Smooth muscle cell (in vitro differentiated cells): Measurements from ENCODE around the gene E2F1. TPM values are rescaled to one million over a fixed set of nuclear protein-coding genes. Genes with fewer than 3 reads are reported as not detected.

ENCODE experiments used
- DNase-seq: peaks from one replicate; lab custom pipeline; 2025; ENCODE audit not compliant: unreplicated experiment; lab: John Stamatoyannopoulos, UW
- H2AFZ ChIP-seq: fragments of 200-600 bp; sonication (generic); 2 replicates; pipeline ENCODE4 v1.6.0; 2016; ENCODE audit warnings: antibody characterized with exemption, low read depth, mild to moderate bottlenecking
- H3F3A ChIP-seq: fragments of 200-600 bp; sonication (generic); 2 replicates; pipeline ENCODE4 v1.6.0; 2017; ENCODE audit warnings: antibody characterized with exemption, low read depth
- H3K27ac ChIP-seq: fragments of 200-600 bp; sonication (generic); 2 replicates; pipeline ENCODE4 v1.5.1; 2016; ENCODE audit warnings: low read depth, mild to moderate bottlenecking
- H3K27me3 ChIP-seq: fragments of 200-600 bp; sonication (generic); 2 replicates; pipeline ENCODE4 v1.6.1; 2016; ENCODE audit warnings: low read depth, mild to moderate bottlenecking
- H3K36me3 ChIP-seq: fragments of 200-600 bp; sonication (generic); 2 replicates; pipeline ENCODE4 v1.5.1; 2016; ENCODE audit warnings: low read depth
- H3K4me1 ChIP-seq: fragments of 200-600 bp; sonication (generic); 2 replicates; pipeline ENCODE4 v1.5.1; 2016; ENCODE audit warnings: low read depth
- H3K4me2 ChIP-seq: fragments of 200-600 bp; sonication (generic); 2 replicates; pipeline ENCODE4 v1.6.0; 2016; ENCODE audit warnings: mild to moderate bottlenecking
- H3K4me3 ChIP-seq: fragments of 200-600 bp; sonication (generic); 2 replicates; pipeline ENCODE4 v1.5.1; 2016; ENCODE audit warnings: mild to moderate bottlenecking
- H3K79me2 ChIP-seq: fragments of 200-600 bp; sonication (generic); 2 replicates; pipeline ENCODE4 v1.6.0; 2016; ENCODE audit warnings: low read depth, mild to moderate bottlenecking
- H3K9ac ChIP-seq: fragments of 200-600 bp; sonication (generic); 2 replicates; pipeline ENCODE4 v1.6.0; 2016; ENCODE audit warnings: low read depth
- H3K9me3 ChIP-seq: fragments of 200-600 bp; sonication (generic); replicated peaks from 2 replicates; pipeline ENCODE4 v1.5.1; 2016; ENCODE audit warnings: low read depth
- H4K20me1 ChIP-seq: fragments of 200-600 bp; sonication (generic); 2 replicates; pipeline ENCODE4 v1.6.0; 2016; ENCODE audit warnings: low read depth
- CTCF ChIP-seq: fragments of 200-600 bp; sonication (generic); IDR thresholded peaks from 2 replicates; pipeline ENCODE4 v1.5.1; 2017; ENCODE audit warnings: borderline replicate concordance, mild to moderate bottlenecking, antibody characterized with exemption; ENCODE audit not compliant: insufficient read depth, poor library complexity, severe bottlenecking
- WGBS: methylation state at CpG from one replicate; pipeline ENCODE4 v1.1.7; 2016; ENCODE audit warnings: low lambda C conversion rate; 5-methylcytosine and 5-hydroxymethylcytosine counted together
- polyA plus RNA-seq: library from polyadenylated mRNA; unstranded; fragments of >200 nt; fragmentation: Nextera tagmentation; extraction: Ambion mirVana; gene quantifications from 2 replicates; pipeline ENCODE4 v1.2.1, GENCODE V29; 2016
- total RNA-seq: library from RNA; depleted of rRNA; stranded (reverse); fragments of >200 nt; gene quantifications from 2 replicates; pipeline ENCODE4 v1.2.3, GENCODE V29; 2014

E2F1 gene
- total and polyA plus RNA-seq, 2 experiments from 2014 or later: 5.0 to 19.4 TPM

- DNase-seq: no peak
- H3K79me2 ChIP-seq: peaks cover 14% of the 10 kb centered on the region
- H3K27ac ChIP-seq: no peak overlapping the region
- no peak overlapping the region for H3K9ac ChIP-seq
- peaks cover 21% of the 10 kb centered on the region for H4K20me1 ChIP-seq
- no peaks in the 10 kb centered on the region for H3K27me3 ChIP-seq
- H3K4me3 ChIP-seq: no peak overlapping the region
- no peaks in the 10 kb centered on the region for H3K9me3 ChIP-seq
- TF ChIP-seq CTCF: no peak
- no peaks in the 10 kb centered on the region for H3K36me3 ChIP-seq
- H2AFZ ChIP-seq: no peak overlapping the region
- H3K4me1 ChIP-seq: peaks cover 16% of the 10 kb centered on the region
- H3F3A ChIP-seq: peaks cover 15% of the 10 kb centered on the region
- H3K4me2 ChIP-seq: no peak overlapping the region
- 99% methylated on average over 13 of the region's 13 CpGs for WGBS
Observed at GRCh38 chr20:33668466-33669155, 17.6 kb downstream of the E2F1 start.

- 59% methylated on average over 47 of the region's 47 CpGs for WGBS
- H3K4me3 ChIP-seq: peak overlapping the region; percentile 41
- H3K79me2 ChIP-seq: peaks cover 7% of the 10 kb centered on the region
- peaks cover 10% of the 10 kb centered on the region for H3K4me1 ChIP-seq
- peaks cover 17% of the 10 kb centered on the region for H4K20me1 ChIP-seq
- no peaks in the 10 kb centered on the region for H3K27me3 ChIP-seq
- H2AFZ ChIP-seq: no peak overlapping the region
- TF ChIP-seq CTCF: peak; percentile 80
- no peak overlapping the region for H3K9ac ChIP-seq
- H3K27ac ChIP-seq: no peak overlapping the region
- peaks cover 15% of the 10 kb centered on the region for H3F3A ChIP-seq
- peak; percentile 25 for DNase-seq
- no peaks in the 10 kb centered on the region for H3K36me3 ChIP-seq
- H3K4me2 ChIP-seq: peak overlapping the region; percentile 80
- no peaks in the 10 kb centered on the region for H3K9me3 ChIP-seq
Observed at GRCh38 chr20:33667676-33668465, 18.3 kb downstream of the E2F1 start.

- H4K20me1 ChIP-seq: peaks cover 11% of the 10 kb centered on the region
- no peak overlapping the region for H3K9ac ChIP-seq
- 61% methylated on average over 54 of the region's 55 CpGs for WGBS
- no peak overlapping the region for H2AFZ ChIP-seq
- no peaks in the 10 kb centered on the region for H3K27me3 ChIP-seq
- peaks cover 15% of the 10 kb centered on the region for H3F3A ChIP-seq
- H3K79me2 ChIP-seq: peaks cover under 1% of the 10 kb centered on the region
- no peak for DNase-seq
- TF ChIP-seq CTCF: no peak
- H3K4me2 ChIP-seq: peak overlapping the region; percentile 80
- H3K4me3 ChIP-seq: peak overlapping the region; percentile 41
- no peak overlapping the region for H3K27ac ChIP-seq
- no peaks in the 10 kb centered on the region for H3K9me3 ChIP-seq
- H3K36me3 ChIP-seq: no peaks in the 10 kb centered on the region
- peaks cover 6% of the 10 kb centered on the region for H3K4me1 ChIP-seq
Observed at GRCh38 chr20:33667245-33667675, 18.9 kb downstream of the E2F1 start.
